GM19468 (cell line): Measurements from ENCODE around the gene DUS2.
A peak's percentile ranks its signal among the peaks of the same experiment; 100 is the strongest.

ENCODE experiments used
- ATAC-seq: cut with Tn5 transposase; IDR thresholded peaks from one replicate; pipeline ENCODE4 v1.9.1; 2021; ENCODE audit warnings: mild to moderate bottlenecking, moderate library complexity, moderate number of reproducible peaks; ENCODE audit not compliant: unreplicated experiment; ENCODE audit errors: extremely low read depth

DUS2 gene

GRCh38 chr16:68074850-68075555 is 51.9 kb downstream of the DUS2 start:
- peak; percentile 66 for ATAC-seq

GRCh38 chr16:68075980-68076379 is 52.9 kb downstream of the DUS2 start:
- no peak for ATAC-seq

GRCh38 chr16:68076560-68076959 is 53.5 kb downstream of the DUS2 start:
- no peak for ATAC-seq

GRCh38 chr16:68077866-68078700 is 55.0 kb downstream of the DUS2 start:
- ATAC-seq = no peak

GRCh38 chr16:68078701-68079375 is 55.8 kb downstream of the DUS2 start:
- no peak for ATAC-seq

- ATAC-seq = no peak
Observed at GRCh38 chr16:68079376-68079625, 56.2 kb downstream of the DUS2 start.

- ATAC-seq = no peak
Observed at GRCh38 chr16:68079626-68080344, 56.7 kb downstream of the DUS2 start.

GRCh38 chr16:68081861-68082628 is 59.0 kb downstream of the DUS2 start:
- ATAC-seq = no peak

- ATAC-seq = no peak
Observed at GRCh38 chr16:68082629-68083238, 59.6 kb downstream of the DUS2 start.

- no peak for ATAC-seq
Observed at GRCh38 chr16:68083239-68083781, 60.2 kb downstream of the DUS2 start.

- no peak for ATAC-seq
Observed at GRCh38 chr16:68083861-68084503, 60.9 kb downstream of the DUS2 start.

- ATAC-seq = peak; percentile 20
Observed at GRCh38 chr16:68084504-68085258, 61.6 kb downstream of the DUS2 start.

GRCh38 chr16:68085259-68086071 is 62.4 kb downstream of the DUS2 start, which contains the start of gene NFATC3:
NFATC3 (plus strand) TSS chr16:68085370; CDS start chr16:68085682, 312 bp downstream.
- peak; percentile 55 for ATAC-seq

- ATAC-seq = no peak
Observed at GRCh38 chr16:68086336-68086841, 63.3 kb downstream of the DUS2 start.

GRCh38 chr16:68086860-68087268 is 63.8 kb downstream of the DUS2 start:
- no peak for ATAC-seq

- no peak for ATAC-seq
Observed at GRCh38 chr16:68087688-68088087, 64.6 kb downstream of the DUS2 start.
